SH-SY5Y (cell line): ENCODE results near the gene ACTL6B.
A peak's percentile ranks its signal among the peaks of the same experiment; 100 is the strongest.

Experiments
- GATA2 ChIP-seq: IDR thresholded peaks from 2 replicates; pipeline ENCODE4 v1.6.1; 2011; ENCODE audit warnings: mild to moderate bottlenecking, low read depth, low read length
- GATA3 ChIP-seq: IDR thresholded peaks from 2 replicates; pipeline ENCODE4 v1.6.1; 2011; ENCODE audit warnings: low read depth, mild to moderate bottlenecking, low read length, moderate library complexity

Gene ACTL6B

GRCh38 chr7:100665168-100665726 lies 9.0 kb upstream of the ACTL6B start:
- TF ChIP-seq GATA2 (no peak), GATA3 (no peak)

DNA sequence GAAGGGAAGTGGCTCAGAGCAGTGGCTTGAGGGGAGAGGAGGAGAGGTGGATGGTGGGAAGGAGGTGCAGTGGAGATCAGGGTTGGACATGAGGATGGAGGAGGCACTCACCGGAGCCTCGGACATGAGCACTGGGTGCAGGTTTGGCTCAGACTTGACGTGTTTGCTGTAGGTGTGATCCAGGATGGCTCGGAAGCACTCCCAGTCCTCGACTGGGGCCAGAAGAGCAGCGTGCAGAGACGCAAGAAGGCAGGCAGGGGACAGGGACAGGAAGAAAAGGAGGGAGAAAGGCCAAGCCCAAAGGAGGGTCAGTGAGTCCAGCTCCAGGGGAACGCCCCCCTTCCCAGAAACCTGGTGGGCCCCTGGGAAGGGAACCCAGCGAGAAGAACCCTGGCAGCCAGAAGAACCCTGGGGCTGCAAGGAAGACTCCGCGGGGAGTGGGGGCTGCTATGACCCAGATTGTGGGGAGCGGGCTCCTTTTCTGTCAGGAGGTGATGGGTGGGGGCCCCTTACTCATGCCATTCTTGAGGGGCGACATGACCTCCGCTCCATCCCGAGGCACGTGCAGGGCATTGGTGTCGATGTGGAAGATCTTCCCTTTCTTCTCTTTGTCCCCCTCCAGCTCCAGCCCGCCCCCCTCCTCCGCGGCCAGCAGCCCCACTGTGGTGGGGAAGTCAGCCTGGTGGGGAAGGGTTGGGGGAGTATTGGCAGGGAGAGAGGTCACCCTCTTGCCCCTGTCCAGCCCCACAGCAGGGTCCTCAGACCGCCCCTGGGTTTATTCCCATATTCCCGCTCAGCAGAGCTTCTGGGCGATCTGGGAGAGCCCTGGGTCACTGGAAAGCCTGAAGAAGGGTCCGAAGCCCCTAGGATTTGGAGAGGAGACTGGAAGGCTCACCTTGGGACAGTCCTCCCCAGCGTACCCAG lies 1.1 kb downstream of the ACTL6B start:
- no peak for TF ChIP-seq GATA3
- TF ChIP-seq GATA2, result no peak

DNA sequence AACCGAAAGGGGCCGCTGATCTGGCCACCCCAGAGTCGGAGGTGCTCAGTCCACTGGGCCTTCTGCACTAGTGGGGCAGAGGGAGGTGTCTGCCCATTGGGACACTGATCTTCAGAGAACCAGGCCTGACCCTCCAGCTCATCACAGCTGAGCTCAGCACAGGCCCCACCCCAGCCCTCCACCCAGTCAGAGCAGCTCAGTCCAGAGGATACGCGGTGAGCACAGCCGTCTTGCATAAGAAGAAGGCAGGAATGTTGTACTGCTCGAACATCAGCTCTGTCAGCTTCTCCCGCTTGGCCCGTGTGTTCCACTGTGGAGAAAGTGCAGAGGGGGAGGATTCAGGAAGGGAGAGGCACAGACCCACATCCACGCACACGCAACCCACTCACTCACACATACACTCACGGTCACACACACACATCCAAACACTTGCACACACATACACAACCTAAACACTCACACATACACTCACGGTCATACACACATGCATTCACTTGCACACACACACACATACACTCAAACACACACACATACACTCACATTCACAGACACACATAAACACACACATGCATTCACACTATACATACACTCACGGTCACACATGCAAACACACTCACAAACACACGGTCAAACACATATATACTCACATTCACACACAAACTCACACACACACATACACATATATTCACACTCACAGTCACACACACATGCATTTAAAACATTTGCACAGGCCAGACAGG lies 6.3 kb downstream of the ACTL6B start:
- TF ChIP-seq GATA2 (no peak), GATA3 (no peak)

GRCh38 chr7:100642534-100642907 lies 13.7 kb downstream of the ACTL6B start:
- TF ChIP-seq GATA2, result no peak
- TF ChIP-seq GATA3, result no peak

DNA sequence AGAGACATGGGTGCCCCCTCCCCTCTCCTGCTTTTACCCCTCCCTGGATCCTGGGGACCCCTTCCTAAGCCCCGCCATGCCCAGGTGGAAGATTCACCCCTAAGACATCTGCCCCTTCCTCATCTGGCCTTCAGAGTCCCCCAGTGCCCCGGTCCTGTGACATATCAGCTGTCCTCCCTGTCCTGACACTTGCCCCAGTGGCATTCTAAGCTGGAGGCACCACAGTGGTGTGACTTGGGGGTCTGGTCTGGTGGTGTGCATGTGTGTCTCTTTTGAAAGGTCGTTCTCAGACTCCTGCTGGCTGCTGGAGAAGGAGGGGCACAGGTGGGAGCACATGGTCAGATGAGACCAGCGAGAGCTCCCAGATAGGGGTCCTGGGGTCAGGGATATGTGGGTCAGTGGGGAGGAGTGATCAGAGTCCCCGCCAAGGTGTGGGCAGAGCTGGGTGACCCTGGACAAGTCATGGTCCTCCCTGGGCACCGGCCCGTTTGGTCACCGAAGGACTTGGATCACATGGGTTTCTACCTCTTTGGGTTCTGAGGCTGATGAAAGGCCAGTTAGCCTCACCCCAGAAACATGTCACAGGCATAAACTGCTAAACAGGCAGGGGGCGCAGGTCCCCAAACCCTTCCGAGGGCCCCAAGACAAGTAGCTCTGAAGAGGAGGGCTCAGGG lies 14.3 kb downstream of the ACTL6B start:
- TF ChIP-seq GATA2 (no peak), GATA3 (no peak)

DNA sequence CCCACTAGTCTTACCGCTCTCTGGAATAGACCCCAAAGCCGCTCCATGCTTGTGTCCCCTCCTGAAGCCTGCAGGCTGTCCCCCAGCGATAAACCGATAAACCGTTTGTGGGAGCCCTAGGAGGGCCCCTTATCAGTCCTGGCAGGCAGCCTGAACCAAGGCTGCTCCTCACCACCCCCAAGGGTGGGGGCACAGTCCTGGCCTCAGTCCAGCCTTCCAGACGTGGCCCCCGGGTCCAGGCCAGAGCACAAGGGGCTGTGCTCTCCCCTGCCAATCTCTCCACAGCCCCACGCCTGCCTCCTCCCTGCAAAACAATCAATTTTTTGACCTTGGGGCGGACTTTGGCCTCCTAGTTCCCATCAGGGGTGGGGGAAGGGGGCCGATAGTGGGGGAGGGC lies 14.8 kb downstream of the ACTL6B start, which contains the start of gene TFR2:
TFR2 (minus strand) TSS at position 90 of the 397 bp plus-strand sequence; CDS start at position 47, 43 bp downstream.
- TF ChIP-seq GATA3 (no peak), GATA2 (peak; percentile 78)

DNA sequence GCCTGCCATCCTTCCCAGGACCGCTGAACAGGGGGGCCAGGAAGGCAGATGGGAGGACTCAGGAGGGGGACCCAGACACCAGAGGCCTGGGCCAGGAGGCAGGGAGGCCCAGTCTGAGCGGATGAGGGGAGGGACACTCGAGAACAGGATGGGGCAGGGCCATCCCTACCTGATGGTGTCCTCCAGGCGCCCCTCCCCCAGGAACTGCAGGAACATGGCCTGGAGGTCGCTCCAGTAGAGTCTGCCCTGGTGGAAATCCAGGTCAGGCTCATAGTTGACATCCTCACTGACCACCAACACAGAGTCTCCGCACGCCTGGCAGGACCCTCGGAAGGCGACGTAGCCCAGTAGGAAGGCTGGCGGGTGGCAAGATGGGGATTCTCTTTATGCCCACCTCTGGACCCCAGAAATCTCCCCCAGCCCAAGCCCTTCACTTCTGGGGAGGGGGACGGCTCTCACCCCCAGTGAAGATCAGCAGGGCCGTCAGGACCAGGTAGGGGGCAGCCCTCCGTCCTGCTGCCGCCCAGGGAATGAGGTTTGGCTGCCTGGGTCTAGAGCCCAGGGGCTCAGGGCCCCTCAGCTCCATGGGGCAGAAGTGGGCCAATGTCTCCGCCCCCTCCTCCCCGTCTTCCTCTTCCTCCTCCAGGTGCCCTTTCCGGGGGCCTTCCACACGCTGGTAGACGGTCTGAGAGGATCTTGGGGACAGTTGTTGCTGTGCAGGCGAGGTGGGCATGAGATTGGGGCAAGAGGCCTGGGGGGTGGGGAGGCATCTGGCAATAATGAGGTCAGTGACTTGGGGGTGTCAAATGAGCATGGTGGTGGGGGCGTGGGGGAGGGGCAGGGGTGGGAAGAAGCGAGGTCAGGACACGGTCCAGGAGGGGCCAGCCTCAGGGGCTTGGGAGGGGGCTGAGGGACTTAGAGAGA lies 15.5 kb downstream of the ACTL6B start:
- TF ChIP-seq GATA3 (no peak), GATA2 (no peak)

GRCh38 chr7:100639995-100640516 lies 16.2 kb downstream of the ACTL6B start:
- no peak for TF ChIP-seq GATA2
- TF ChIP-seq GATA3, result no peak

DNA sequence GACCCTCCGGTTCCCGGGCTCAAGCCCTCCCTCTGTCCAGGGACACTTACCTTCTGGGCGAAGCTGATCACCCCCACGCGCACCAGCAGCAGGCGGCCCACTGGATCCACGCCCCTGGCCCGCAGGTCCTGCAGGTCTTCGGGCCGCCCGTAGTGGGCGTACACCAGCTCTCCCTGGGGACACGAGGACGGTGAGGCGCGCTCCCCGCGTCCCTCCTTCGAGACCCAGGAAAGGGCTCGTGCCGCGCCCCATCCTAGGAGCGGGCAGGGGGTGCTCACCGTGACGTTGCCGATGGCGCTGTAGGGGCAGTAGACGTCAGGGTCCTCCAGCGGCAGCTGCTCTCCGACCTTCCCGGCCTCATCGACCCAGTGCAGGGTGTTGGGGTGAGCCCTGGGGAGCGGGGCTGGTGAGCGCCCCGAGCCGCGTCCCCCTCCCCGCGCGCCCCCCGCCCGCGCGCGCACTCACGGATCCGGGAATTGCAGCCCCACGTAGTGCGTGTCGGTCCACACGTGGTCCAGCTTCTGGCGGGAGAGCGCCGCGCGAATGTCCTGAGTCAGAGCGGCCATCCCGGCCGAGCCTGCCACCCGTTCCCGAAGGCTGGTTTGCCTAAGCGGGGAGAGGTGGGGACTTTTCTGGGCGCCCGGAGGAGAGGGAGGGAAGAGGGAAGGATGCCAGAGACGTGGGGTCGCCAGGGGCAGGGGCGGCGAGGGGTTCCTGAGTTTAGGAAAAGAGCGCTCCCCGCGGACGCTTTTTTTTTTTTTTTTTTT lies 23.1 kb downstream of the ACTL6B start:
- TF ChIP-seq GATA3, result no peak
- TF ChIP-seq GATA2, result no peak

DNA sequence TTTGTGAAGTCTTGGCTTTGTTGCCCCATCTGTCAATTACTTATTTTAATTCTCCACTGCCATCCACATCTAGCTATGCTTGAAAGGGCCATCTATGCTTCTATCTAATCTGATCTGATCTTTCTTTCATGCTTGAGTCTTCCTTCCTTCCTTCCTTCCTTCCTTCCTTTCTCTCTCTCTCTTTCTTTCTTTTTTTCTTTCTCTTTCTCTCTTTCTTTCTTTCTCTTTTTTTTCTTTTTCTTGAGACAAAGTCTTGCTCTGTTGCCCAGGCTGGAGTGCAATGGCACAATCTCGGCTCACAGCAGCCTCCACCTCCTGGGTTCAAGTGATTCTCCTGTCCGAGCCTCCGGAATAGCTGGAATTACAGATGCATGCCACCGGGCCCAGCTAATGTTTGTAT lies 26.2 kb downstream of the ACTL6B start:
- TF ChIP-seq GATA3 (no peak), GATA2 (no peak)

GRCh38 chr7:100629117-100629716 lies 27.0 kb downstream of the ACTL6B start:
- no peak for TF ChIP-seq GATA2
- no peak for TF ChIP-seq GATA3

DNA sequence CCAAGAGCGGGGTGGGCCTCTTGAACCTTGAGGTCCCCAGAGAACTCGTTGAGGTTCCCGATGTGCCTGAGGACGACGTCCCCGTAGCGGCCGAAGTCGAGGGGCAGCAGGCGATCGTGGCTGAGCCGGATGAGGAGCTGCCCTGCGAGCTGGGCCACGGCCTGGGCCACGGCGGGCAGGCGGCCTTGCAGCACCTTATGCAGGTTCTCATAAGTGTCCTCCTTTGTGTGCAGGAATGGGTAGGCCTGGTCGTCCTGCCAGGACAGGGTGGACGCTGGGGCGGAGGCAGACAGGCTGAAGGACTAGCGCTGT lies 29.1 kb downstream of the ACTL6B start:
- no peak for TF ChIP-seq GATA3
- no peak for TF ChIP-seq GATA2
